Mesodermal cell (in vitro differentiated cells): ENCODE results near the gene CTIF.

Experiments used
- H3K27ac ChIP-seq: 2 replicates; pipeline ENCODE4 v1.7.0; 2013; ENCODE audit warnings: mild to moderate bottlenecking, low read depth, low read length, moderate library complexity; ENCODE audit not compliant: severe bottlenecking
- H3K36me3 ChIP-seq: 2 replicates; pipeline ENCODE4 v1.7.1; 2013; ENCODE audit warnings: mild to moderate bottlenecking, low read length, moderate library complexity; ENCODE audit not compliant: control insufficient read depth, insufficient read depth
- H3K4me1 ChIP-seq: one replicate; pipeline ENCODE4 v1.7.1; 2013; ENCODE audit warnings: mild to moderate bottlenecking, low read length; ENCODE audit not compliant: insufficient read depth, control insufficient read depth, poor library complexity, severe bottlenecking
- H3K4me3 ChIP-seq: 2 replicates; pipeline ENCODE4 v1.7.0; 2013; ENCODE audit warnings: low read length, control low read depth, mild to moderate bottlenecking; ENCODE audit not compliant: insufficient read depth, poor library complexity, severe bottlenecking; ENCODE audit errors: extremely low read depth
- H3K9me3 ChIP-seq: 2 replicates; pipeline ENCODE4 v1.7.1; 2013; ENCODE audit warnings: mild to moderate bottlenecking, low read length, moderate library complexity; ENCODE audit not compliant: control insufficient read depth
- WGBS, 2 experiments: methylation state at CpG; one replicate each; pipeline ENCODE4 v1.1.5; 2013; ENCODE audit warnings: missing lambda C conversion rate in 2 of 2; ENCODE audit not compliant: insufficient coverage in 2 of 2; 5-methylcytosine and 5-hydroxymethylcytosine counted together

Gene CTIF

DNA sequence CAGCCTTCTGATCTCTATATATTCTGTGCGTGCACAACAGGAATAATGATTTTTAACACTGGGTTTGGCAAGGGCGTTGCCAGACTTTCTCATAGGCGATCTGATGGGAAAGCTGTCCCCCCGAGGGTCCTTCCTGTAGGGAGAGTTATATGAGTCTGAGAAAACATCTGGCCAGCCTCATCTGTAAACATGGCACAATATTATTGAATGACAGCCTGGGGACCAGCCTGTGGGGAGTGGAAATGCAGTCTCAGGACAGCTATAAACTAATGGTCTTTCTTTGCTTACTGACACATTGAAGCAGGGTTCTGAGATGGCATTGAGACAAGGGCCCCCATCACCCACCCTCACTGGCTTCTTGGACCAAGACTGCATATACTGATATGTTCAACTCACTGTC lies 62.5 kb downstream of the CTIF start:
- peaks cover 7% of the 10 kb centered on the region for H3K4me1 ChIP-seq
- WGBS, 2 experiments, result 84 to 96% methylated on average over 4 of the region's 4 CpGs
- peaks cover 11% of the 10 kb centered on the region for H3K36me3 ChIP-seq
- H3K9me3 ChIP-seq, result no peaks in the 10 kb centered on the region
- no peak overlapping the region for H3K27ac ChIP-seq
- H3K4me3 ChIP-seq, result no peak overlapping the region

DNA sequence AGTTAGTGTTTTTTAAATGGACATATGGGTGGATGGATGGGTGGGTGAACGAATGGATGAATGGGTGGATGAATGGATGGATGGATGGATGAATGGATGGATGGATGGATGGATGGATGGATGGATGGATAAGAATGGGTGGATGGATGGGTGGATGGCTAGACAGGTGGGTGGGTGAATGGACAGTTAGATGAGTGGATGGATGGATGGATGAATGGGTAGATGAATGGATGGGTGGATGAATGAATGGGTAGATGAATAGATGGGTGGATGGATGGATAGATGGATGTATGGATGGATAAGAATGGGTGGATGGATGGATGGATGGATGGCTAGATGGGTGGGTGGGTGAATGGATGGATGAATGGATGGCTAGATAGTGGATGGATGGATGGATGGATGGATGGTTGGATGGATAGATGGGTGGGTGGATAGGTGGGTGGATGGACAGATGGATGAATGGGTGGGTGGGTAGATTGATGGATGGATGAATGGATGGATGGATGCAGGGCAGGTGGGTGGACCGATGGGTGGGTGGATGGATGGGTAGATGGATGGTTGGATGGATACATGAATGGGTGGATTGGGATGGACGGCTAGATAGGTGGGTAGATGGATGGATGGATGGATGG lies 64.0 kb downstream of the CTIF start:
- H3K4me3 ChIP-seq, result no peak overlapping the region
- peaks cover 11% of the 10 kb centered on the region for H3K36me3 ChIP-seq
- no peaks in the 10 kb centered on the region for H3K9me3 ChIP-seq
- H3K4me1 ChIP-seq, result peaks cover 7% of the 10 kb centered on the region
- no peak overlapping the region for H3K27ac ChIP-seq
- 88 to 100% methylated on average over 2 to 3 of the region's 3 CpGs for WGBS, 2 experiments

DNA sequence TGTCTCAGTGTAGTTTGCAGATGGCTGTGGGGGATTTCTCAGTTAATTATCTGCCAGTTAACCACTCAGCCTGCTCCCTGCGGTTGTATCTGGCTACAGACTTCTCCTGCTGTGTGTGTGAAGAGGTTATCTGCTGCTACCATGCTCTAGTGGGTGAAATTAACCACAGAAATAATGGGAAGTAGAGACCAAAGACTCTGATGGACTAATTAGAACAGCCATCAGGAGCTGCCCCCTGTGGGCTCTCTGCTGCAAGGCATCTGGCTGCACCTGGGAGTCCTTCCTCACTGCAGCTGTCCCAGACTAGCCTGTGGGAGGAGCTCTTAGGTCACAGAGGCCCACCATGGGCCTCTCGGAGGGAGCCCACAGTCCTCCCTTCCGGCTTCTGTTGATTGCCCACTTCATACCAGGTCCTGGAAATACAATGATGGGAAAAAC lies 66.6 kb downstream of the CTIF start:
- no peaks in the 10 kb centered on the region for H3K9me3 ChIP-seq
- peaks cover 8% of the 10 kb centered on the region for H3K36me3 ChIP-seq
- no peak overlapping the region for H3K27ac ChIP-seq
- no peak overlapping the region for H3K4me3 ChIP-seq
- peaks cover 3% of the 10 kb centered on the region for H3K4me1 ChIP-seq
- WGBS, 2 experiments, result 21 to 27% methylated on average over 2 to 3 of the region's 3 CpGs

DNA sequence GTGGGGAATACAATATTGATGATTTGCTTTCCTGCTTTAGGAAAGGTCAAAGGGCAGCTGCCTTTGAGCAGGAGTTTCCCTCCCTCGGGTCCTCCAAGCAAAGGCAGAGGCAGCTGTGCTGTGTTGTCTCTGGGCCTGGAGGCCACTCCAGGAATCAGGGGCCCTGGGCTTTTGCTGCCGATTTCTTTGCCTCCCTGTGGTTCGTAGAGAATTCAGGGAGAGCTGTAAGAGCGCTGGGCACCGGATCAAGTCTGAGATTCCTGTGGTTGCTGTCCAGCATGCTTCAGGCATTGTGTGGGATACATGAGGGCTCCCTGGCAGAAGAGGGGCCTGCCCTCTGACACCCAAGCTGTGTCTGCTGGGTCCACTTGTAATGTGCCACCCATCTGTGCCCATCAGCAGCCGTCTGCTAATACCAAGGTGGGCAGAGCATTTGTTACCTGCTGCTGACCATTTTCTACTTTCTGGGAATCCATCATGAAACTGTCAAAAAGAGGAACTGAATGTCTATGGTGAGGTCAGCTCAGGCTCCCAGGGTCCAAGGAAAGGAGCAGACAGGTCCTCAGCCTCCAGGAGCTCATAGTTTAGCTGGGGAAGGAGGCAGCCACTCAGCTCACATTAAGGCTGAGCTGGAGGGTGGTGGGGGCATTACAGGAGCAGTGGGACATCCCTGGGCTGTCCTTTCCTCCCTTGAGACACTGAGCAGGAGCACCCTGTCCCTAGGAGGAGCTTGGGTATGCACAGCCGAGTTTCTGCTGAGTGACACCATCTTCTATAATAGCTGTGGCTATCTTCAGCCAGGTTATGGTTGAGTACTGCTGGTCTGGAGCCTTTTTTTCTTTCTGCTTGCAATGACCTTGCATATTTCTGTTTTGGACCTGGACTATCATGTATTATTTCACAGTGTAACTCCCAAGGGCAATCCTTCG lies 68.5 kb downstream of the CTIF start:
- Histone ChIP-seq H3K4me1 (no peaks in the 10 kb centered on the region), H3K27ac (no peak overlapping the region), H3K4me3 (no peak overlapping the region), H3K9me3 (no peaks in the 10 kb centered on the region), H3K36me3 (peaks cover 3% of the 10 kb centered on the region)
- WGBS, 2 experiments, result 75 to 85% methylated on average over 7 to 8 of the region's 8 CpGs

DNA sequence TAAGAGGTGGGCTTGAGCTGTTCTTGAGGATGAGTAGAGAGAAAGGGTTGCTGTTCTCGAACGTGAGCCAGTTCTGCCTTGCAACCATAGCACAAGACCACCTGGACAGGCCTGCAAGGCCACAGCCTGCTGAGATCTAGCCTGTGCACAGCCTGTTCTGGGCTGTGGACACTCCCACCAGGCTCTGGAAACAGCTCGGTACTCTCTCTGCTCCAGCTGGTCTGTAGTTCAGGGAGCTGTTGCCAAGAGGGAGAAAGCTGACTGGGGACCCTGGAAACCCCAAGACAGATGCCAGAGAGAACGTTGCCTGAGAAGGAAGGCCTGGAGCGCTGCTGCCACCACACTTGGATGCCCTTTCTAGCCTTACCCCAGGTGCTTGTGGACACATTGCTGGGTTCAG lies 69.8 kb downstream of the CTIF start:
- Histone ChIP-seq H3K9me3 (no peaks in the 10 kb centered on the region), H3K4me1 (no peaks in the 10 kb centered on the region), H3K36me3 (peaks cover 3% of the 10 kb centered on the region), H3K4me3 (no peak overlapping the region), H3K27ac (no peak overlapping the region)
- 93 to 100% methylated on average over 3 to 4 of the region's 5 CpGs for WGBS, 2 experiments

DNA sequence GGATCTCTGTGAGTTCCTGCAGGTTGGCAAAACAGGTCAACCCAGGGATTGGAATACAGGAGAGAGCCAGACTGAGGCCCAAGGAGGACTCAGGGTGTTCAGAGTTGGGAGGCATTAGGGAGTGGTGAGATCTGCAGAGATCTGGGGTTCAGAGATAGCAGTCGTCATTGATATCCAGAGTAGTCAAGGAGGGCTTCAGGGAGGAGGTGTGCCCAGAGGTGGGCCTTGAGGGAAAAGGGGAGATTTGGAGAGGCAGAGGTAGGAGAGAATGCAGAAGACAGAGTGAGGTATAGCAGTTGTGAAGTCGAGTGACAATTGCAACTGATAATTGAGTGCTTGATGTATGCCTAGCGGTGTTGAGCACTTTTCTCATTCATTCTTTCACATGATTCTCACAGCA lies 70.3 kb downstream of the CTIF start:
- no peak overlapping the region for H3K27ac ChIP-seq
- peaks cover 3% of the 10 kb centered on the region for H3K36me3 ChIP-seq
- no peaks in the 10 kb centered on the region for H3K9me3 ChIP-seq
- no peak overlapping the region for H3K4me3 ChIP-seq
- no peaks in the 10 kb centered on the region for H3K4me1 ChIP-seq
- 97 to 100% methylated on average over 1 to 2 of the region's 3 CpGs for WGBS, 2 experiments

DNA sequence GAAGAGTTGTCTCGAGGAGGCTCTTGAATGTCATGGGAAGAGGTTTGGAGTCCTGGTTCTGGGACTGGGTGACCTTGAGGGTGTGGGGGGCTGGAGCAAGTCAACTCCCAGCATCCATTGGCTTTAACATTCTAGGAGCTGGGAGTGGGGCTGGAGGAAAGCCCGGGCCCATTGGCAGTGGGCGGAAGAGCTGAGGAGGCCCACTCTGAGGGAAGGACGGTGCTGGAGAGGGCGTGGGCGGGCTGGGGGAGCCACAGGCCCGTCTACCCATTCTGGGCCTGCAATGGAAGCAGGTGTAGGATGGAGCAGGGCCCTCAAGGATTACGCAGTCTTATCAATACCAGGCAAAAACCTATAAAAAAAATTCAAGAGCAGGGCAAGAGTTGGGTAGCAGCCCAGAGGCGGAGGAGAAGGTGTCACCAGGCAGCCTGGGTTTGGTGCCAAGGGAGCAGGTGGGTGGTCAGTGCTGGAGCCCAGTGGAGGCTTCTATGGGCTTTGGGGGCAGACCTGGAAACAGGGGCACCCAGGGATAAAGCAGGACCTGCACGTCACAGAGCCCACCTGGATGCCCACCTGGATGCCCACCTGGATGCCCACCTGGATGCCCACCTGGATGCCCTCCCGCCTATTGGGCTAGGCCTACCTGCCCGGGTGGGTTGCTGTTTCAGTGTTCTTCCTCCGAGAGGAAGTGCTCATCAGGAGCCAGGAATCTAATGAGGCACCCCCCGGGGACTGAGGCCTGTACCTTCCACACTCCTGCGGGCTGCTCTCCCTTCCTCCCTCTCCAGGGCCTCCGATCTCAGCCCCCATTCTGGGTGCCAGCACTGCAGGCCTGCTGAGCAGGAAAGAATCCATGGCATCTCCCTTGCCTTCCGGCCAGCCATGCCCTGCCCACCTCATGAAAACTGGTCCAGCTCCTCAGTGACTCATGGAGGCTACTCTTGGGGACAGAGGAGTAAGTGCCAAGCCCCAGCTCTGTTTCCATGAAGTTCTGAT lies 71.3 kb downstream of the CTIF start:
- H3K27ac ChIP-seq, result no peak overlapping the region
- H3K4me3 ChIP-seq, result no peak overlapping the region
- no peaks in the 10 kb centered on the region for H3K9me3 ChIP-seq
- no peaks in the 10 kb centered on the region for H3K4me1 ChIP-seq
- peaks cover 3% of the 10 kb centered on the region for H3K36me3 ChIP-seq
- 94 to 97% methylated on average over 12 of the region's 17 CpGs for WGBS, 2 experiments

DNA sequence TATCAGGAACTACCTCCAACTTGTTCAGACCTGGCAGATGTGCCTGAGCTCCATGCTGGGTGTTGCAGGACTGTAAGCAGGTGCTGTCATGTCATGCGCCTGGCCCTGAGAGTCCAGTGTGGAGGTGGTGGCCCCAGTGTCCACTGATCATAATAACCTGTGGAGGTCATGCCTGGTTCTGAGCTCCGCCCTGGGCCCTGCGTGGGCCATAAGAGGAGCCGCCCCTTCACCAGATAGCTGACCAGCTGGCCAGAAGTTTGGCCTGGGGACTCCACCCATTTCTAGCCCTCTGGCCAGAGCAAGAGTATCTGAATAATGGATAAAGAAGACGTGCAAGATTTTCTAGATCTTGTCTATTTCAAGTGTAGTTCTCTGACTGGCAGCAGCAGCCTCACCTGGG lies 72.4 kb downstream of the CTIF start:
- no peak overlapping the region for H3K27ac ChIP-seq
- H3K4me3 ChIP-seq, result no peak overlapping the region
- no peaks in the 10 kb centered on the region for H3K9me3 ChIP-seq
- WGBS, 2 experiments, result 91 to 97% methylated on average over 3 to 4 of the region's 5 CpGs
- no peaks in the 10 kb centered on the region for H3K4me1 ChIP-seq
- H3K36me3 ChIP-seq, result peaks cover 3% of the 10 kb centered on the region

DNA sequence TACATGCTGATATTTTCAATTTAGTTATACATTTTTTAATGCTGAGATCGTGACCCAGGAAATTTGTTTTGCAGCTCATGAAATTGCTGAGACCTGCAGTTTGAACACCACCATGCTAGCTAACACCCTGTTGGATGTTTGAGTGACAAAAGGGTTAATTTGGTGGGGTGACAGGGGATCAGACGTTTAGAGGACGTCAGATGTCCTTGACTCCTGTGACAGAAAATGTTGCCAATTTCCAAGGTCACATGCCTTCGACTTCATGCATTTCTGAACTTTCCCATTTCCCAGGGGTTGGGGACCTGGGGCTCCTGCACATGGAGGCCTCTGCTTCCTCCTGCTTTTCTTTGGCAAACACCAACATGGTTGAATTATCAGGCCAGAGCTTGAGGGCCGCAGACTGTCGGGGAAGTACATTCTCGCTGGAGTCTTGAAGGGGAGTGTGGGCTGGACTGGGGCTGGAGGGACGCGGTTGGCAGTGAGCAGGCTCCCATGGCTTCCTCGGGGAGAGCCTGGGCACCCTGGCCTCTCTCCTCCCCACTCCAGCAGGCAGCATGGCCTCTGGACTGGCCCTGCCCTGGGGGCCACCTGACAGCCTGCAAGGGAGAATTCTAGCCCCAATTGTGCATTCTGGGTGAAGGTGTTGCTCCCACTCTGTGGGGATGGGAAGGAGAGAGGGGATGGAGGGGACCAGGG lies 73.1 kb downstream of the CTIF start:
- H3K4me3 ChIP-seq, result no peak overlapping the region
- H3K9me3 ChIP-seq, result no peaks in the 10 kb centered on the region
- H3K4me1 ChIP-seq, result no peaks in the 10 kb centered on the region
- H3K36me3 ChIP-seq, result peaks cover 3% of the 10 kb centered on the region
- no peak overlapping the region for H3K27ac ChIP-seq
- WGBS, 2 experiments, result 86 to 90% methylated on average over 4 to 9 of the region's 10 CpGs

DNA sequence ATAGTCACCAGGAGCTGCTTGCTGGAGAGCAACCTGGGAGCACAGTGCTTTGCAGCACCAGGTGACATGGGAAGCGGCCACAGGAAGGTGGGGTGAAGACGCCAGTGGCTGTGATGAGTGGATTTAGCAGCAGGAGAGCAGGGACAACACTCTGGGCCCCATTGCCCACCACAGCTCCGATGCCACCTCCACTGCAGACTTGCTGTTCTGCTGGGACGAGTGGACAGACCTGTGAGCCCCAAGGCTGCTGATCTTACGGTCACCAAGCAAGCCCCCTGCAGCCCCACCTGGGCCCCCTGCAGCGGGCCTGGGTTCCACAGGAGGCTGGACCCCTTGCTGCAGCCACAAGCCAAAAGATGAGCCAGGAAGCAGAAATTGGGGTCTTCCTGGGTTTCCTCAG lies 73.7 kb downstream of the CTIF start:
- Histone ChIP-seq H3K4me3 (no peak overlapping the region), H3K9me3 (no peaks in the 10 kb centered on the region), H3K4me1 (no peaks in the 10 kb centered on the region), H3K36me3 (peaks cover 3% of the 10 kb centered on the region), H3K27ac (no peak overlapping the region)
- WGBS, 2 experiments, result 90 to 95% methylated on average over 6 of the region's 6 CpGs
